Testis (tissue), 3 donors: ENCODE results near the gene ALAD. TPM values are rescaled to one million over a fixed set of nuclear protein-coding genes. Genes with fewer than 3 reads are reported as not detected.

Source experiments
- DNase-seq: peaks from one replicate; pipeline ENCODE4 v3.0.0-alpha.2; 2019
- H3K27ac ChIP-seq, 2 donors: fragments of 200-600 bp; sonication (generic); one replicate each; pipeline ENCODE4 v1.5.1; 2019
- H3K27me3 ChIP-seq: fragments of 200-600 bp; sonication (generic); one replicate; pipeline ENCODE4 v1.5.1; 2019
- H3K36me3 ChIP-seq: fragments of 200-600 bp; sonication (generic); one replicate; pipeline ENCODE4 v1.5.1; 2017; ENCODE audit warnings: low read depth; ENCODE audit errors: missing control alignments
- H3K4me1 ChIP-seq: fragments of 200-600 bp; sonication (generic); one replicate; pipeline ENCODE4 v1.5.1; 2019
- H3K4me3 ChIP-seq, 2 donors: fragments of 200-600 bp; sonication (generic); one replicate each; pipeline ENCODE4 v1.5.1; 2017 to 2019
- H3K9me3 ChIP-seq: fragments of 200-600 bp; sonication (generic); one replicate; pipeline ENCODE4 v1.5.1; 2017
- CTCF ChIP-seq, 3 experiments: fragments of 450-650 bp in 2 of 3; fragments of 200-600 bp in 1 of 3; sonication (generic) in 1 of 3; IDR thresholded peaks; one replicate each; pipeline ENCODE4 v1.5.1; 2016 to 2019; ENCODE audit warnings: antibody characterized with exemption in 3 of 3, mild to moderate bottlenecking in 2 of 3, moderate library complexity in 1 of 3
- POLR2A ChIP-seq: fragments of 450-650 bp; IDR thresholded peaks from one replicate; pipeline ENCODE4 v1.6.1; 2017; ENCODE audit warnings: antibody characterized with exemption, mild to moderate bottlenecking, moderate library complexity
- WGBS, 2 donors: methylation state at CpG; one replicate each; pipeline ENCODE4 v1.1.5; 2018; 5-methylcytosine and 5-hydroxymethylcytosine counted together
- intact Hi-C: fragments of 100-400 bp; cut with DNase I; formaldehyde crosslinking; loops from one replicate; pipeline ENCODE4 v1.15.1; 2023; ENCODE audit warnings: low total_unique reads
- polyA plus RNA-seq: library from polyadenylated mRNA; stranded (reverse); fragments of 350-450 nt; fragmentation: Illumina TruSeq; extraction: RNeasy Lipid Tissue Mini Kit (QIAGEN cat#74804); gene quantifications from one replicate; pipeline ENCODE4 v1.2.3, GENCODE V29; 2014; ENCODE audit warnings: low read depth, low replicate concordance; ENCODE audit not compliant: insufficient read depth
- total RNA-seq, 2 donors: library from RNA; depleted of rRNA; stranded (reverse); fragments of >200 nt; gene quantifications; one replicate each; pipeline ENCODE4 v1.2.3, GENCODE V29; 2016

ALAD gene
- total and polyA plus RNA-seq, 3 donors from 2014 or later = 44.8 to 58.6 (median 52.8) TPM

- 81 to 91% methylated on average over 3 of the region's 3 CpGs for WGBS, 2 donors
- H3K36me3 ChIP-seq = no peaks in the 10 kb centered on the region
- no peak overlapping the region for H3K27ac ChIP-seq
- H3K27me3 ChIP-seq = no peaks in the 10 kb centered on the region
- H3K9me3 ChIP-seq = no peaks in the 10 kb centered on the region
- no peak for DNase-seq
- no peaks in the 10 kb centered on the region for H3K4me1 ChIP-seq
- intact Hi-C loops = no loop called here
- no peak for TF ChIP-seq POLR2A
- TF ChIP-seq CTCF (IDR thresholded peaks at IDR 0.05) = no peak
- H3K4me3 ChIP-seq = no peak overlapping the region
These were observed 37.7 kb downstream of the ALAD start for GRCh38 chr9:113363336-113363735.

GRCh38 chr9:113361304-113362018, 39.6 kb downstream of the ALAD start:
- no peaks in the 10 kb centered on the region for H3K27me3 ChIP-seq
- H3K4me3 ChIP-seq = no peak overlapping the region
- intact Hi-C loops = no loop called here
- H3K4me1 ChIP-seq = no peaks in the 10 kb centered on the region
- no peaks in the 10 kb centered on the region for H3K9me3 ChIP-seq
- no peaks in the 10 kb centered on the region for H3K36me3 ChIP-seq
- no peak for DNase-seq
- 40 to 45% methylated on average over 7 of the region's 7 CpGs for WGBS, 2 donors
- no peak overlapping the region for H3K27ac ChIP-seq
- TF ChIP-seq CTCF (IDR thresholded peaks at IDR 0.05) = no peak
- no peak for TF ChIP-seq POLR2A

- H3K4me3 ChIP-seq = no peak overlapping the region
- H3K27me3 ChIP-seq = no peaks in the 10 kb centered on the region
- no peaks in the 10 kb centered on the region for H3K4me1 ChIP-seq
- intact Hi-C loops = no loop called here
- H3K27ac ChIP-seq = no peak overlapping the region
- TF ChIP-seq CTCF (IDR thresholded peaks at IDR 0.05) = no peak
- TF ChIP-seq POLR2A = no peak
- H3K36me3 ChIP-seq = no peaks in the 10 kb centered on the region
- WGBS, 2 donors = 86 to 92% methylated on average over 12 to 15 of the region's 15 CpGs
- no peaks in the 10 kb centered on the region for H3K9me3 ChIP-seq
- no peak for DNase-seq
These were observed 40.7 kb downstream of the ALAD start for GRCh38 chr9:113360242-113360842.

- 80 to 93% methylated on average over 1 of the region's 1 CpG for WGBS, 2 donors
- Histone ChIP-seq H3K9me3 (no peaks in the 10 kb centered on the region), H3K27ac (no peak overlapping the region), H3K27me3 (no peaks in the 10 kb centered on the region), H3K36me3 (no peaks in the 10 kb centered on the region), H3K4me3 (no peak overlapping the region), H3K4me1 (no peaks in the 10 kb centered on the region)
- TF ChIP-seq CTCF (IDR thresholded peaks at IDR 0.05) (no peak), POLR2A (no peak)
- intact Hi-C loops = no loop called here
- no peak for DNase-seq
These were observed 41.7 kb downstream of the ALAD start for GRCh38 chr9:113359385-113359784.
